Stimulated activated CD4-positive, alpha-beta T cell treated with anti-CD3 and anti-CD28 coated beads, TNF-alpha, amount 100 ng/mL, for 1 hour (primary cell): Measurements from ENCODE around the gene LAD1.

Experiments used
- DNase-seq, 3 donors: peaks; one replicate each; pipeline ENCODE4 v3.0.0-alpha.2; 2020; ENCODE audit warnings: low read depth in 3 of 3, low spot score in 1 of 3

The LAD1 gene

DNA sequence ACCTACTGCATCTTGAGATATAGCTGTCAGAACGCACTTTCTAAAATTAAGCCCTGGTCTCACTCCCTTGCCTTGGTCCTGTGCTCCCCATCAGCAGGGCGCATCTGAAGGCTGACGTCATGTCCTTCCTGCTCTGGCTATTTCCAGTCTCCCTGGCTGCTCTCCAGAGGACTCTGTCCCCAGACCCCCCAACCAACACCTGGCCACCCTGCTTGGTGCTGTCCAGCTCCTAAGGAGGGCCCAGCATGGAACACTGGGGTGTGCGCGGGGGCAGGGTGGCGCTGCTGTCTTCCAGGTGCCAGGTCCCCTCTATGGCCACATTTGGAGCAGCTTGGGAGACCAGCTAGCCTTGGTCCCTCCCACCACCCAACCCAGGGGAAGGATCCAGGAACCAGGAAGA is 29.9 kb downstream of the LAD1 start:
- DNase-seq: no peak

DNA sequence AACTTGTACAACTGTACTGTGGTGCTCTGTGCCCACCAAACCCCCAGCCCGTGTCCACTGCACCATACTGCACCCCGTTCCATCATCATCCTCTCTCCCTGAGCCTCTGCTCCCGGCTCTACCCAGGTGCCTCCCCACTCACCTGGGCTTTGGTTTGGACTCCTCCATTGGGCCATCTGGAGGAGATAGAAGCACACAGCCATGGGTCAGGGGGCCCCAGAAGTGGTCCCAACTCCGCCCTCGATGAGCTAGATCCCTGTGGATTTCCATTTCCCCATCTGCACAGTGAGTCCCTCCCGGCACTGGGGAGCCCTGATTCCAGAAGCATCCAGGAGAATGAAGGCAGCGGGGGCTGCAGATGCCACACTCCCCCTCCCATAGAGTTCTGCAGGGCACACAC is 32.4 kb downstream of the LAD1 start:
- no peak for DNase-seq

DNA sequence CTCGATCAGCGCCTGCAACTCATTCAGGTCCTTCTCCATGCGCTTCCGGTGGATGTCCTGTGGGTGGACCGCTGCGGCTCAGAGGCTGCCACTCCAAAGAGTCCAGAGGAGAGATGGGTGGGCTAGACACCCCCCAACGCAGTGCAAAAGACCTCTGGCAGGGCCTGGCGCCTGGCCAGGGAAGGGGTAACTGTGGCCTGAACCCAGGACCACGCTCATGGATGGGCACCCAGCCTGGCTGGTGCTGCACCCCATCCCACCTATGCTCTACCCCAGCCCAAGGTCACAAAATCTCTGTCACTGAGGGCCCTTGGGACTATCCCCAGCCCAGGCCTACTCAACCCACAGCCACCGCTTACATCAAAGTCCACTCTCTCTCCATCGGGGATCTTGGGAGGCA is 33.9 kb downstream of the LAD1 start:
- no peak for DNase-seq

DNA sequence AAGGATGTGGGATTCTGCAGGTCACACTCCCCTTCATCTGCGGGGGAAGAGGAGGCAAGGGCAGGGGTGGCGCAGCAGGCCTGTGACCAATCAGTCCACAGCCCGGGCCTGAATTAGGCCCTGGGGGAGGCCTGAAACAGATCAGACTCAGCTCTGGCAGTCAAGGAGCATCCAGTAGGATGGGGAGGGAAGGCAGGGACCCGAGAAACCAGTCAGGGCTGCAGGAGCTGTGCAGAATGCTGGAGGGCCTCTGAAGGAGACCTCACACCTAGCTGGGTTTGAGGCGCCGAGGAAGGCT is 34.4 kb downstream of the LAD1 start:
- DNase-seq: no peak

DNA sequence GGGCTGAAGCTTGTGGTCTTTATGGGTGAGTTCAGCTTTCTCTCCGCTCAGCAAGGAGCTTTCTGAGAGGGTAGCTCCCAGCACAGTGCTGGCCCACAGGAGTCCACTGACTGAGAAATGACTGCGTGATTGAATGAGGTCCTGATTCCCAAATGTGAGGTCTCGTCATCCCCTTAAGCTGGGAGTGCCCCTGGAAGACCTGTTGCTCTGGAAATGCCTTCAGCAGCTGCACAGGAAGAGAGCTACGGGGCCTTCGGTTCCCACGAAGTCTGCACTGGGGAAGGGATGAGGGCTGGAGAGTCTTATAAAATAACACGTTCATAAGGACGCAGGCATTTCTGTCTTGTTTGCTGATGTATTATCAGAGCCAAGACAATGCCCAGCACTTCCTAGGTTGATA is 35.7 kb downstream of the LAD1 start:
- no peak for DNase-seq

DNA sequence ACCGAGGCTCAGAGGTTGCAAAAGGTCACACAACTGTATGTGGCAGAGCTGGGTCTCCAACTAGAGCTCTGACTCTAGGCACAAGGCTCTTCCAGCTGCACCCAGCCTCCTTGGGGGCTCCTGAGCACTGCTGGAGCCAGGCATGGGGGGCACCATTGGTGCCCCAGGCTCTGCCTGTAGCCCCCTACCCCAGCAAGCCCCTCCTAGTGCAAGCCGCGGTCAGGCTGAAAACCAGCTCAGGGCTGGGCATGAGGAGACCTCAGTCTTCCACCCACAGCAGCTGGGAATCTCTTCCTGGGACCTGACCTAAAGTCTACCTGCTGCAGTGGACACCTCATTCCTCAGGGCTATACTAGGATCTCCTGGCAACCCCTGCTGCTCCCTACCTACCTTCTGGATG is 36.2 kb downstream of the LAD1 start:
- DNase-seq: no peak

DNA sequence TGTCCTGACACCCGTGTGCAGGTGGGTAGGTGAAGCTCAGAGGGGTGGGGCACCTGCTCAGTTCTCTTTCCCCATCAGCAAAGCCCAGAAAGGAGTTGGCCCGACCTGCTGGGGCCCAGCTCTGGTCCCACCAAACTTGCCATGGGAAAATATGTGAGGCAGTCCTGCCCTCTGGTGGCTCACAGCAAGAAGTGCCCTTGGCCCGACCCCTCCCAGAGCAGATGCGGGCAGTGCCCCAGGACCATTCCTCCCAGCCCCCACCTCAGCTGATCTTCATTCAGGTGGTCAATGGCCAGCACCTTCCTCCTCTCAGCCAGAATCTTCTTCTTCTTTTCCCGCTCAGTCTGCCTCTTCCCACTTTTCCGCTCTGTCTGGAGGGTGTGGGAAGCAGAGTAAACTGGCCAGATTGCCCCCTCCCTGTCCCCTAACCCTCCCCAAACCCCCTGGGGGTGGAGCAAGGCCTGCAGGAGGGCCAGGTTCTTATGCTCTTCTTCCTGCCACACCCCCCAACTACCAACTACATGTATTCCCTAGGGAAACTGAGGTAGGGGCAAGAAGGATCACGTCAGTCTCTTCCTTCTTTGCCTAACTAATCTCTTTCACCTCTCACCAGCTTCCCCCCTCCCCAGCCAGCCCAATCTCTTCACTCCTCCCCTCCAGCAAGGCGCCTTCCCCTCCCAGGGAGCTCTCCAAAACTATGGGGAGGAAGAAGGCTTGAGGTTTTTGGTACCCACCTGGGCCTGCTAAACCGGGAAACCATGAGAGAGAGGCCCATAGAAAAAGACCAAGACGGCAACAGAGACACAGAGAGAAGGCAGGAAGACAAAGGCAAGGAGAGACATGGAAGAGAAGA is 37.2 kb downstream of the LAD1 start:
- no peak for DNase-seq

DNA sequence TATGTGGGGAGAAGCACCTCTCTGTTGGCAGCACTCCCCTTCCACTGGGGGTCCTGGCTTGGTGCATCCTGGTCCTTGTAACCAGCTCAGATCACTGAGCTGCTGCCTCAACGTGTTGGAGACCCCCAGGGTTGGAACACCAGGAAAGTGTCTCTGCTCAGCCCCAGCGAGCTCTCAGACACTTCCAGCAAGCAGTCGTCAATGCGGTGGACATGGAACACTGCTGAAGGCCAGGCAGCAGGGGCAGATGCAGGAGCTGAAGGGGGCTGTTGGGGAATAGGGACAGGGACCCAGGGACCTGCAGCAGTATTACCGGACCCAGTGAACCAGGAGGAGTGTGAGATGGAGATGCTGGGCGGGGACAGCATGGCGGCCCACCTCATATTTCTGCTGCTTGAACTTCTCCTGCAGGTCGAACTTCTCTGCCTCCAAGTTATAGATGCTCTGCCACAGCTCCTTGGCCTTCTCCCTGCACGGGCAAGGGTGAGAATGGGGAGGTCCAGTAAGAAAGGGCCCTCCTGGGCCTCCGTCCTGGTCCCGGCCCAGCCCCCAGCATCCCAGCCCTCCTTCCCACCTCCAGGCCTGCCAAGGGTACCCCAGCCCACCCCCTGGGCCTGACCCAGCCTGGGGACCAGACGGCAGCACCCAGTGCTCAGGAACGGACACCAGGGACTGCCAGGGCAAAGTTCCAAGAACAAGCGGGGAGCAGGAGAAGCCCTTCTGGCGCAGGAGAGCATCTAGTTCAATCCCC is 38.0 kb downstream of the LAD1 start:
- no peak for DNase-seq

DNA sequence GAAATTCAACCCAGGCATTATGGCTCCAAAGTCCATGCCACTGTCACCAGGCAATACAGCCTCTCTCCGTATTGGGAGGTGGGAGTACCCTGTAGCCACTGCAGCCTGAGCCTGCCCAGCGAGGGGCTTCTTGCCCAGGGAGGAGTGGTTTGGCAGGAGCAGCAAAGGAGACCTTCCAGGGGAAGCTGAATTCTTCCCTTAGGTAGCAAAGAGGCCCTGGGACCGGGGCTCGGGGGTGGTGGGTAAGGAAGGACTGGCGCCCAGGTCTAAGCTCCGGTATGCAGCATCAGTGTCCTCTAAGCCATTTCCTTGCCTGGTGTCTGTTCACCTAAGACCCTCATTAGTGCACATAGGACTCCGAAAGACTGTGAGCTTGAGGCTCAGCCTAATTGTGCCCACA is 38.6 kb downstream of the LAD1 start:
- DNase-seq: no peak

DNA sequence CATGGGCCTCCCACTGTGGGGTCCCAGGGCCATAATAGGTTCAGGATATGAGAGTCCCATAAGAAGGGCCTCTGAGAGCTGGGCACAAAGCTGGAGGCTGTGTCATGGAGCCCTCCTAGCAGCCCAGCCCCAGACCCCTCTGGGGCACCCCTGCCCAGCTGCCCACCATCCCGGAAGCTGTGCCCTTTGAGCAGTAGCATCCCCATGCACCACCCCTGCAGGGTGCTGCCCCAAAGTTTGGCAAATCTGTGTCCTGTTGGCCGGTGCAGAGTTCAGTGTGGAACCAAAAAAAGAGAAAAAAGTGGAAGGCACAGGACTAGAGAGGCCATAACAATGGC is 39.3 kb downstream of the LAD1 start:
- DNase-seq: no peak

DNA sequence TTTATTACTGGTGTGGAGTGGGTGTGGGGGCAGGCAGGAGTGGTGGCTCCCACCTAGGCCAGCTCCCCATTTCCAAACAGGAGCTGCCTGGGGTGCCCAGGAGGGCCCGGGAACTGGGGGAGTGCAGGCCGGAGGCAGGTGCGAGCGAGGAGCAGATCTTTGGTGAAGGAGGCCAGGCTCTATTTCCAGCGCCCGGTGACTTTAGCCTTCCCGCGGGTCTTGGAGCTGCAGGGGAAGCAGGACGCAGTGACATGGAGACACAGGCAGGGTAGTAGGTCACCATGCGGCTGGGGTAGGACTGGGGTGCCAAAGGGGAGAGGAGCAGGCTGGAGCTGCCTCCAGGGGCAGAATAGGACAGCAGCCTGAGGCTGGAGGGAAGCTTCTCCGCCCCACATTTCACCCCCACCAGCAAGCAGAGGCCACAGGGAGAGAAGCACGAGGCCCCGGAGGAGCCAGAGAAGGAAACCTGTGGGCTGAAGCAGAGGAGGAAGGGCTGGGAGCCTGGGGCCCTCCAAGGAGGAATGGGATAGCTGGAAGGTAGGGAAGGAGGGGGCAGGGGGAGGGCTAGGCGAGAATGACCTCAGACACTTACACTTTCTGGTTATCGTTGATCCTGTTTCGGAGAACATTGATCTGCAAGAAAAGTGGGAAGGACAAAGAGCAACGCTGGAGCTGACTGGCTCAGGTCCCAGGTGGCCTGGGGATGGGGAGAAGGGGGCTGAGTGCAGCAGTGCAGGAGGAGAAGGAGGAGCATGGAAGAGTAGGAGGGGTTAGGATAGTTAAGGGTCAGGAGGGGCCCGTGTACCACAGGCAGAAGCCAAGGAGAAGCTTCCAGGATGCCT is 39.9 kb downstream of the LAD1 start:
- no peak for DNase-seq

DNA sequence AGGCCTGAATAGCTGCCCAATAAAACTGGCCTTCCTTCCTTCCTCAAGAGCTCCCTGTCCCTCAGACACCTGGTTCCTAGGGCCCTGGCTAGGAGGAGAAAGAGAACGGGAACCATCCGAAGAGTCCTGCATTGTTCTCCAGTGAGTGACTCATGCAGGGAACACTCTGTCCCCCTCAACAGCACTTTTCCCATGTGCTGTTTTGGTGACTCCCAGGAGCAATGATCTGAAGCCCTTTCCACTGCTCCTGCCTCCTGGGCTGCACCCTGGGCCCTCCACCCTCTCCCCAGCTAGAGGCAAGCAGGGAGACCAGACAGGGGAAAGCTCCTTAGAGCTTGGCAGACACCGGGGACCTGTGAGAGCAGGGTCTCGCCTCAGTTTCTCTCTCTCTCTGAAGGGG is 40.5 kb downstream of the LAD1 start:
- DNase-seq: no peak

DNA sequence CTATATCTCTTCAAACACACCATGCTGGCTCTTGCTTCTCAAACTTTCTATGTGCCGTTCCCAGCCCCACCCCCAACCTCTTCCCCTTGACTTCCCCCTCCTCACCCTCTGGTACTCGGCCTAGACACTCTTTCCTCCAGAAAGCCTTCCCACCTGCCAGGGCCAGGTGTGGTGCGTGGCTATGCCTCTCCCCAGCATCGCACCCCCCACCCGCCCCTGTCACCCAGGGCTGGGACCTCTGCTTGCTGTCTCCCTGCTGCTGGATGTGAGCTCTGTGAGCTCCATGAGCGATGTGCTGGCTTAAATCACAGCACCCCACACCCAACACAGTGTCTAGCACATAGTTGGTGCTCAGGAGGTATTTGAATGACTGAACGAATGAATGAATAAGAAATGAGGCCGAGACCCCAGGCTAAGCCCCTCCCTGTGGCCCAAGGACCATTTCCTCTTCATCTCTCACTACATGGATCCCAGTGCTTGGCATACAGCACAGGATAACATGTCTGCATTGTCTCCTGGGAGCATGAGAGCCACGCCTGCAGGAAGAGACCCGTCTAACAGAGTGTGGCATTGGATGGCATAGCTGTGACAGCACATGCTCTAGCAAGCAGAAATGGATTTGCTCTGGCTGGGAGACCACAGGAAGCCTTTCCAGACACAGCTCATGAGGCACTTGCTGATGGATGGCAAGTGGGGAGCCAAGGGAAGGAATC is 41.3 kb downstream of the LAD1 start:
- no peak for DNase-seq

DNA sequence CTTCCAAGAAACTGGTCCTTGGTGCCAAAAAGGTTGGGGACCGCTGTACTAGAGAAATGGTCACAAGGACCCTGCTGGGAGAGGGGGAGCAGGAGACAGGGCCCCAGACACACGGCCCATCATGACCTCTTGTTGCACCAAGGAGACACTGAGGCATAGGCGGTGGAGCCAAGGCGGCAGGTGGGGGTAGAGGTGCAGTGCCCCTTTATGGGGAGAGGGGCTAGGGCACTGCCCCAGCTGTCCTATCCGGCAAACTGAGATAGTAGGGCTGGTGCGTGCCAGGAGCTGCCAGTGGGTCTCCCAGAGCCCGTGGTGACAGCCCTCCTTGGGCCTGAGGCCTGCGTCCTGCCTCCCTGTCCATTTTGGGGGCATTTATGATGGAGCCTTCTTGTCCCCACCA is 41.9 kb downstream of the LAD1 start:
- DNase-seq: no peak

DNA sequence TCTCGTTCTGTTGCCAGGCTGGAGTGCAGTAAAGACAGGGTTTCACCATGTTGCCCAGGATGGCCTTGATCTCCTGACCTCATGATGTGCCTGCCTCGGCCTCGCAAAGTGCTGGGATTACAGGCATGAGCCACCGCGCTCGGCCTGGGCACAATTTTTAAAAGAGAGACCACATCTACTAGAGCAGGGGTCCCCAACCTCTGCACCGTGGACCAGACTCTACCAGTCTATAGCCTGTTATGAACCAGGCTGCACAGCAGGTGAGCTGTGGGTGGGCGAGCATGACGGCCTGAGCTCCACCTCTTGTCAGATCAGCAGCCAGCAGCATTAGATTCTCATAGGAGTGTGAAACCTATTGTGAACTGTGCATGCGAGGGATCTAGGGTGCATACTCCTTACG is 42.4 kb downstream of the LAD1 start:
- DNase-seq: no peak

DNA sequence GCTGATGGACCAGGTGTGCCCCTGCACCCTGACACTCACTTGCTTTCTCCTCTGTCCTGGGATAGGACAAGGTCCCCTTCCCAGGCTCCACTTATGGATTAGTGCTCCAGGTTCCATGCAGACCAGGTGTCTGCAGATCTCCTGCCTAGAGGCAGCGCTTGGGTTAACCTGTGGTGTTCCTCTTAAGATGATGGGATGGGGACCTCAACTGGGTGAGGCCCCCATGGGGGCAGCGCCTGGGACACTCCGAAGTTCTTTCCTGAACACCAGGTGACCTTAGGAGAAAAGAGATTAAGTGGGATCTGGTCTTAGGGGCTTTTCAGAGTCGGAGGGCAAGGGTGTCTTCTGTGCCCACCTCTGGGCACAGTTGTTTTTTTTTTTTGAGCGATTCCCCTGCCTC is 42.9 kb downstream of the LAD1 start:
- no peak for DNase-seq

DNA sequence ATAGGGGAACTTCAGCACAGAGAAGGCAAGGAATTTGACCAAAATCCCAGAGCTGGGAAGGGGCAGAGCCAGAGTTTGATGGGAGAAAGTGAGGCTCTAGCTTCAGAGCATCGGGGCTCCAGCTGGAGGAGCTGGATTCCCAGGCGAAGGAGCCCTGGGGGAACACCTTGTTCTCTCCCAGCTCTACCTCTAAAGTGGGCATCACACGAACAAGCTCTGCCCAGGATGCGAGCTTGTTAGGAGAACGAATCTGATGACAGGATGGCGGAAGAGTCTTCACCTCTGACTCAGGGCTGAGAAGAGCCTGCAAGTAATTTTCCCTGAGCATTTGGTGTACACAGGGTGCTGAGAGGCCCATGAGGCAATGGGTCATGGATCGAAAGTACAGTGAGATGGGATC is 43.7 kb downstream of the LAD1 start:
- DNase-seq: no peak

DNA sequence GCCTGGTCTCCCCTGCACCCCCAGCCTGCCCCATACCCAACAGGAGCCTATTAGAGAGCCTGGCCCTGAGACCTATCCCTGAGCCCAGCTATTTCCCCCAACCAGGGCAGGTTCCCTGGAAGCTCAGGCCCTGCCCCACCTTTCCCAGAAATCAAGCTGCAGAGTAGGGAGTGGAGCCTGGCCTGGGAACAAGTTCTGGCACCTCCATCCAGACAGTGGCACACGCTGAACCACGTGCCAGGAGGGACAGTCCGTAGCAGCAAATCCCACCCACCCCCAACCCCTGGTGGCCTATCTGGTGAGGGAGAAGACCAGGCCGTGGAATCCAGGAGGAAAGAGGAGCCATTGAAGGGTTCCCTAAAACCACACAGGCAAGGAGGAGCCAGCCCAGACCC is 44.2 kb downstream of the LAD1 start:
- no peak for DNase-seq

DNA sequence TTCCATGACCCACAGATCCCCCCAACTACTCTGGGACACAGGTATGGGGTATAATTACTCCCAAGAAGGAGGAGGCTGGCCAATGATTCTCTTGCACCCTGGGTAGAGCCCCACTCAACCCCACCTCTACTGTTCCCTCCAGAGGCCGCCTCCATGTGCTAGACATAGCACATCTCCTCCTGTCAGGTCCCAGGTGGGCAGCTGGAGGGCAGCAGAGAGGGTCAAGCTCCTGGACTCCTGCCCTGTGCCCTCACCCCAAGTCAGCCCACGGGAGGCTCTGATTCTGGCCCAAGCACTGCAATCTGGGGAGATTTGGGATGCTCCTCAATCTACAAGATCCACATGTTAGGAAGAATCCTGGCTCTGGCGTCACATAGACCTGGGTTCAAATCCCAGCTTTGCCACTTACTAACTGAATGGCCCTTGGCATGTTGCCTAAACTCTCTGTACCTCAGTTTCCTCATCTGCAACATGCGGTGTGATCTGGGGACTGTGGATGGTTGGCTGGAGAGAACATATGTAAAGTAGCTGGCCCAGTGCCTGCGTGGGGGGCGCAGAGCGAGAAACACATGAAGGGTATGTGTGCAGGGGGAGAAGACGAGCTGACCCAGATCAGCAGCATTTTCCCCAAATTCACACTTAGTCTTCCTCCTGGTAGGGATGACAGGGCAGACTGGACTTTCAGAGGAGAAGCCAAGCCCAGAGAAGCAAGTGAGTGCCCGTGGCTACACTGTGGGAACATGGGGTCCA is 44.8 kb downstream of the LAD1 start:
- no peak for DNase-seq

DNA sequence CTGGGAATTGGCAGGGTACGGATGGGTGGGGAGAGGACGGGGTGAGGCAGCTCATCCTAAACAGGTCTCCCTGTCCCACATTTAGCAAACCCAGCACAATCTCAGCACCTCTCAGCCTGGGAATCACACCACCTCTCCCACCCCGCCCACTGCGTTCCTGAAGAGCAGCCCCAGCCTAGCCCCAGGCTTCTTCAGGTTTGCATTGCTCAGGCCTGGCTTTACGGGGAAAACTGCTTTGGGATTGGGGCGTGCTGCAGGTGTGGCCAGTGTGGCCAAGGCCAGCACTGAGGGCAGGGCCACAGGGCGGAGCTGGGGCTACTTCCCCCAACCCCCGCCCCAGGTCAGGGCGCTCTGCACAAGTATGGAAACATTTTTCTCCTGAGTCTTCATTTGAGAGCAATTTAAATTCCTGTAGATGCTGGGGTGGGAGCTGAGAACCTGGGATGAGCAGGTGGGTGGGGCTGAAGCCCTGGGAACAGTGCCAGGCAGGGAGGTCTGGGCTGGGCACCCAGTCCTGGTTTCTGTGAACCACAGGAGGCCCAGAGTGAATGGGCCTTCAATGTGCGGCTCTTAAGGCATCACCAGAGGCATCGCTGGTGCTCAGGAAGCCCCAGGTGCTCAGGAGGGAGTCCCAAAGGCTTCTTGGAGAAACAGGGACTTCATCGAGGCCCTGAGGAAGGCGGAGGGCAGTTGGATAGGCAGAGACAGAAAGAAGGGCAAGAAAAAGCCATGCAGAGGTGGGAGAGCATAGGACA is 45.8 kb downstream of the LAD1 start:
- DNase-seq: no peak
